Naive B cell (primary cell): ENCODE measurements around the gene FAM180A. TPM values are rescaled to one million over a fixed set of nuclear protein-coding genes. Genes with fewer than 3 reads are reported as not detected.
"Not testable (repeated sequence)": the region's sequence is repeated elsewhere in the genome, so short reads cannot be mapped to it uniquely, and the experiment has no call there.

Source experiments
- ATAC-seq, 2 donors: fragments of 150-1000 bp; cut with Tn5 transposase; 2 replicates each; pipeline ENCODE4 v1.10.0; 2021; ENCODE audit warnings: low read depth in 2 of 2, mild to moderate bottlenecking in 2 of 2, moderate library complexity in 2 of 2
- DNase-seq: peaks from one replicate; pipeline ENCODE4 v3.0.0; 2022
- H3K27ac Mint-ChIP-seq, 6 donors: one replicate each; pipeline ENCODE4 v1.8.0; 2020 to 2022; ENCODE audit warnings: mild to moderate bottlenecking in 6 of 6, mixed read lengths in 6 of 6, moderate library complexity in 5 of 6, inconsistent platforms in 2 of 6
- H3K27me3 Mint-ChIP-seq, 3 donors: one replicate each; pipeline ENCODE4 v1.8.0; 2021 to 2022; ENCODE audit warnings: mixed read lengths in 3 of 3, mild to moderate bottlenecking in 1 of 3
- H3K36me3 Mint-ChIP-seq, 2 donors: one replicate each; pipeline ENCODE4 v1.8.0; 2020 to 2022; ENCODE audit warnings: mixed read lengths in 2 of 2, inconsistent platforms in 1 of 2, mild to moderate bottlenecking in 1 of 2
- H3K4me1 Mint-ChIP-seq, 3 donors: one replicate each; pipeline ENCODE4 v1.8.0; 2020 to 2022; ENCODE audit warnings: mixed read lengths in 3 of 3, inconsistent platforms in 1 of 3, mild to moderate bottlenecking in 1 of 3, moderate library complexity in 1 of 3
- H3K4me3 Mint-ChIP-seq, 8 donors: one replicate each; pipeline ENCODE4 v1.8.0; 2020 to 2022; ENCODE audit warnings: mild to moderate bottlenecking in 8 of 8, mixed read lengths in 8 of 8, moderate library complexity in 8 of 8, inconsistent platforms in 2 of 8
- H3K9me3 Mint-ChIP-seq, 7 donors: one replicate each; pipeline ENCODE4 v1.8.0; 2020 to 2022; ENCODE audit warnings: mixed read lengths in 7 of 7, mild to moderate bottlenecking in 5 of 7, inconsistent platforms in 2 of 7, moderate library complexity in 1 of 7
- polyA plus RNA-seq, 6 donors: library from polyadenylated mRNA; unstranded; fragments of 300-500 nt; fragmentation: Illumina TruSeq; gene quantifications; one replicate each; pipeline ENCODE4 v1.2.3, GENCODE V29; 2021; ENCODE audit warnings: low read depth in 6 of 6

The FAM180A gene
- polyA plus RNA-seq, 6 donors from 2014 or later = not detected

GRCh38 chr7:135743907-135744731 lies 4.5 kb downstream of the FAM180A start:
- no peak for DNase-seq
- H3K27ac Mint-ChIP-seq = no peak overlapping the region
- peaks cover 7 to 24% (median 18%) of the 10 kb centered on the region in 3 donors for H3K27me3 Mint-ChIP-seq
- peaks cover 0 to 1% (median 0%) of the 10 kb centered on the region in 7 donors for H3K9me3 Mint-ChIP-seq
- no peak overlapping the region for H3K4me3 Mint-ChIP-seq
- ATAC-seq = no peak
- H3K4me1 Mint-ChIP-seq = no peaks in the 10 kb centered on the region
- peaks cover 0 to 4% of the 10 kb centered on the region in 2 donors for H3K36me3 Mint-ChIP-seq

GRCh38 chr7:135742371-135742770 lies 6.2 kb downstream of the FAM180A start:
- Mint-ChIP-seq H3K36me3 (peaks cover 0 to 4% of the 10 kb centered on the region in 2 donors), H3K4me1 (no peaks in the 10 kb centered on the region), H3K27me3 (peaks cover 7 to 26% (median 25%) of the 10 kb centered on the region in 3 donors), H3K4me3 (no peak overlapping the region), H3K27ac (no peak overlapping the region), H3K9me3 (peaks cover 0 to under 1% (median 0%) of the 10 kb centered on the region in 7 donors)
- ATAC-seq = no peak
- DNase-seq = no peak

- Mint-ChIP-seq H3K4me1 (no peaks in the 10 kb centered on the region), H3K4me3 (no peak overlapping the region), H3K36me3 (peaks cover 0 to 4% of the 10 kb centered on the region in 2 donors), H3K9me3 (no peaks in the 10 kb centered on the region), H3K27me3 (peaks cover 7 to 30% (median 26%) of the 10 kb centered on the region in 3 donors), H3K27ac (no peak overlapping the region)
- no peak for DNase-seq
- no peak for ATAC-seq
Observed at GRCh38 chr7:135741905-135742304, 6.7 kb downstream of the FAM180A start.

- Mint-ChIP-seq H3K27ac (peak overlapping the region in 1 of 6 donors; percentile 40), H3K36me3 (peaks cover 0 to 4% of the 10 kb centered on the region in 2 donors), H3K4me1 (no peaks in the 10 kb centered on the region), H3K9me3 (no peaks in the 10 kb centered on the region), H3K4me3 (no peak overlapping the region), H3K27me3 (peaks cover 7 to 39% (median 35%) of the 10 kb centered on the region in 3 donors)
- DNase-seq (no peak), ATAC-seq (no peak)
Observed at GRCh38 chr7:135740889-135741288, 7.7 kb downstream of the FAM180A start.

- not testable (repeated sequence) for H3K4me3 Mint-ChIP-seq, DNase-seq, H3K4me1 Mint-ChIP-seq, H3K27ac Mint-ChIP-seq, ATAC-seq, H3K9me3 Mint-ChIP-seq, H3K36me3 Mint-ChIP-seq
- peaks cover 7 to 31% (median 30%) of the 10 kb centered on the region in 3 donors for H3K27me3 Mint-ChIP-seq
Observed at GRCh38 chr7:135737306-135737647, 11.3 kb downstream of the FAM180A start.

- H3K27me3 Mint-ChIP-seq = peaks cover 4 to 30% (median 26%) of the 10 kb centered on the region in 3 donors
- no peaks in the 10 kb centered on the region for H3K36me3 Mint-ChIP-seq
- H3K4me3 Mint-ChIP-seq = no peak overlapping the region
- H3K4me1 Mint-ChIP-seq = no peaks in the 10 kb centered on the region
- H3K9me3 Mint-ChIP-seq = no peaks in the 10 kb centered on the region
- ATAC-seq (no peak), DNase-seq (no peak)
- H3K27ac Mint-ChIP-seq = no peak overlapping the region
Observed at GRCh38 chr7:135736586-135737305, 11.9 kb downstream of the FAM180A start.

- no peak for DNase-seq
- H3K9me3 Mint-ChIP-seq = no peaks in the 10 kb centered on the region
- no peak overlapping the region for H3K27ac Mint-ChIP-seq
- no peaks in the 10 kb centered on the region for H3K4me1 Mint-ChIP-seq
- no peak for ATAC-seq
- H3K4me3 Mint-ChIP-seq = no peak overlapping the region
- H3K36me3 Mint-ChIP-seq = no peaks in the 10 kb centered on the region
- H3K27me3 Mint-ChIP-seq = peaks cover 6 to 37% (median 24%) of the 10 kb centered on the region in 3 donors
Observed at GRCh38 chr7:135734343-135734689, 14.3 kb downstream of the FAM180A start.

GRCh38 chr7:135733603-135734342 lies 14.8 kb downstream of the FAM180A start:
- H3K4me3 Mint-ChIP-seq = no peak overlapping the region
- DNase-seq (no peak), ATAC-seq (no peak)
- H3K27ac Mint-ChIP-seq = no peak overlapping the region
- no peaks in the 10 kb centered on the region for H3K36me3 Mint-ChIP-seq
- H3K4me1 Mint-ChIP-seq = no peaks in the 10 kb centered on the region
- H3K27me3 Mint-ChIP-seq = peaks cover 6 to 37% (median 24%) of the 10 kb centered on the region in 3 donors
- H3K9me3 Mint-ChIP-seq = no peaks in the 10 kb centered on the region

- DNase-seq = no peak
- ATAC-seq = no peak
- Mint-ChIP-seq H3K4me1 (no peaks in the 10 kb centered on the region), H3K27me3 (peaks cover 9 to 34% (median 21%) of the 10 kb centered on the region in 3 donors), H3K27ac (no peak overlapping the region), H3K4me3 (no peak overlapping the region), H3K36me3 (no peaks in the 10 kb centered on the region), H3K9me3 (no peaks in the 10 kb centered on the region)
Observed at GRCh38 chr7:135731131-135731530, 17.5 kb downstream of the FAM180A start.

GRCh38 chr7:135729230-135729629 lies 19.4 kb downstream of the FAM180A start:
- H3K27me3 Mint-ChIP-seq = peaks cover 9 to 36% (median 12%) of the 10 kb centered on the region in 3 donors
- H3K27ac Mint-ChIP-seq = no peak overlapping the region
- no peaks in the 10 kb centered on the region for H3K9me3 Mint-ChIP-seq
- no peaks in the 10 kb centered on the region for H3K4me1 Mint-ChIP-seq
- no peak overlapping the region for H3K4me3 Mint-ChIP-seq
- DNase-seq = no peak
- no peak for ATAC-seq
- H3K36me3 Mint-ChIP-seq = no peaks in the 10 kb centered on the region

- no peak for ATAC-seq
- Mint-ChIP-seq H3K4me1 (no peaks in the 10 kb centered on the region), H3K27me3 (peaks cover 10 to 38% (median 22%) of the 10 kb centered on the region in 3 donors)
Observed at GRCh38 chr7:135728136-135728669, 20.4 kb downstream of the FAM180A start, which contains the start of gene SLC13A4. SLC13A4 (minus strand) TSS chr7:135728186; CDS start chr7:135727496, 690 bp downstream.

GRCh38 chr7:135726911-135727673 lies 21.5 kb downstream of the FAM180A start:
- Mint-ChIP-seq H3K36me3 (no peaks in the 10 kb centered on the region), H3K27me3 (peaks cover 15 to 38% (median 22%) of the 10 kb centered on the region in 3 donors), H3K9me3 (no peaks in the 10 kb centered on the region), H3K4me1 (no peaks in the 10 kb centered on the region), H3K4me3 (no peak overlapping the region), H3K27ac (no peak overlapping the region)
- ATAC-seq = no peak
- no peak for DNase-seq

More at GRCh38 chr7:135728136-135728669, 20.4 kb downstream of the FAM180A start, which contains the start of gene SLC13A4:
- H3K4me3 Mint-ChIP-seq = no peak within 1 kb of the TSS
- no peak for DNase-seq
- no peaks in the 10 kb centered on the region for H3K36me3 Mint-ChIP-seq
- H3K9me3 Mint-ChIP-seq = no peaks in the 10 kb centered on the region
- H3K27ac Mint-ChIP-seq = no peak within 1 kb of the TSS
